Ishikawa (cell line): ENCODE results near the gene GRM7.

Source experiments
- CEBPB ChIP-seq: IDR thresholded peaks from 2 replicates; pipeline ENCODE4 v1.6.1; 2012
- CREB1 ChIP-seq: IDR thresholded peaks from 2 replicates; pipeline ENCODE4 v1.6.1; 2012; ENCODE audit warnings: low read depth
- EGR1 ChIP-seq: IDR thresholded peaks from 2 replicates; pipeline ENCODE4 v1.6.1; 2012
- EP300 ChIP-seq: IDR thresholded peaks from 2 replicates; pipeline ENCODE4 v1.6.1; 2012; ENCODE audit warnings: borderline replicate concordance
- FOXM1 ChIP-seq: IDR thresholded peaks from 2 replicates; pipeline ENCODE4 v1.6.1; 2012; ENCODE audit warnings: low read depth, borderline replicate concordance
- NFIC ChIP-seq: IDR thresholded peaks from 2 replicates; pipeline ENCODE4 v1.6.1; 2012
- RAD21 ChIP-seq: IDR thresholded peaks from 2 replicates; pipeline ENCODE4 v1.6.1; 2012; ENCODE audit warnings: low read depth
- REST ChIP-seq: IDR thresholded peaks from 2 replicates; pipeline ENCODE4 v1.6.1; 2012; ENCODE audit warnings: low read depth, mild to moderate bottlenecking
- TAF1 ChIP-seq: IDR thresholded peaks from 2 replicates; pipeline ENCODE4 v1.6.1; 2012; ENCODE audit warnings: low read depth, mild to moderate bottlenecking
- YY1 ChIP-seq: IDR thresholded peaks from 2 replicates; pipeline ENCODE4 v1.6.1; 2012; ENCODE audit warnings: low read depth
- ZBTB7A ChIP-seq: IDR thresholded peaks from 2 replicates; pipeline ENCODE4 v1.6.1; 2012; ENCODE audit warnings: low read depth
- TF ChIP-seq, protein P1 (sequence below): IDR thresholded peaks from 2 replicates; pipeline ENCODE4 v1.6.1; 2012
- TF ChIP-seq, protein P2 (sequence below): IDR thresholded peaks from 2 replicates; pipeline ENCODE4 v1.6.1; 2012

DNA sequence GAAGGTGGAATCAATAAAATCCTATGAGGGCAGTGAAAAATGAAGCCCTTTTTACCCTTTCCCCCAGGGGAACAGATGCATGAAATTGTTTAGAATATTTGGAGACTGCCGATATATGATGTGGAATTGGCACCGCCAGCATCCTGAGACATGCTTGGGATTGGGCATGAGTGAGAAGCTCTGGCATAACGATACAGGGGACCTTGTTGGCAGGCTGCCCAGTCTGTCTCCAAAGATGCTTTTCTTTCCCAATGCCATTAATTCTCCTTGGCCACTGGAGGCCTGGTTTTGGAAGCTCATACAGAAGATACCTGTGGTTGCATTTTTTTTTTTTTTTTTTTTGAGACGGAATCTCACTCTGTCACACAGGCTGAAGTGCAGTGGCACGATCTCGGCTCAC, 840.1 kb downstream of the GRM7 start:
- TF ChIP-seq EP300 = no peak
- no peak for TF ChIP-seq NFIC
- TF ChIP-seq CEBPB = no peak
- no peak for TF ChIP-seq TAF1
- no peak for TF ChIP-seq REST
- TF ChIP-seq CREB1 = no peak
- no peak for TF ChIP-seq RAD21
- TF ChIP-seq, protein P1, sequence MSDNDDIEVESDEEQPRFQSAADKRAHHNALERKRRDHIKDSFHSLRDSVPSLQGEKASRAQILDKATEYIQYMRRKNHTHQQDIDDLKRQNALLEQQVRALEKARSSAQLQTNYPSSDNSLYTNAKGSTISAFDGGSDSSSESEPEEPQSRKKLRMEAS = no peak
- no peak for TF ChIP-seq YY1
- TF ChIP-seq EGR1 = no peak
- TF ChIP-seq FOXM1 = no peak
- no peak for TF ChIP-seq ZBTB7A
- TF ChIP-seq, protein P2, sequence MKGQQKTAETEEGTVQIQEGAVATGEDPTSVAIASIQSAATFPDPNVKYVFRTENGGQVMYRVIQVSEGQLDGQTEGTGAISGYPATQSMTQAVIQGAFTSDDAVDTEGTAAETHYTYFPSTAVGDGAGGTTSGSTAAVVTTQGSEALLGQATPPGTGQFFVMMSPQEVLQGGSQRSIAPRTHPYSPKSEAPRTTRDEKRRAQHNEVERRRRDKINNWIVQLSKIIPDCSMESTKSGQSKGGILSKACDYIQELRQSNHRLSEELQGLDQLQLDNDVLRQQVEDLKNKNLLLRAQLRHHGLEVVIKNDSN = no peak
